HAP-1 (cell line): ENCODE measurements around the gene RPS24.

Experiments used
- DNase-seq, 2 experiments: peaks; one replicate each; pipeline ENCODE4 v3.0.0-alpha.2; 2016 to 2020; ENCODE audit warnings: low spot score in 2 of 2
- H3K27me3 ChIP-seq: fragments of 250-450 bp; sonication (Bioruptor Pico); 2 replicates; pipeline ENCODE4 v1.5.1; 2020; ENCODE audit warnings: low read depth, mild to moderate bottlenecking, moderate library complexity
- H3K36me3 ChIP-seq: fragments of 250-450 bp; sonication (Bioruptor Pico); replicated peaks from 2 replicates; pipeline ENCODE4 v1.5.1; 2020; ENCODE audit warnings: mild to moderate bottlenecking
- H3K4me1 ChIP-seq: fragments of 250-450 bp; sonication (Bioruptor Pico); 2 replicates; pipeline ENCODE4 v1.5.1; 2020; ENCODE audit warnings: mild to moderate bottlenecking
- H3K4me3 ChIP-seq: fragments of 250-450 bp; sonication (Bioruptor Pico); 2 replicates; pipeline ENCODE4 v1.5.1; 2020; ENCODE audit warnings: mild to moderate bottlenecking, moderate library complexity
- H3K9me3 ChIP-seq: fragments of 250-450 bp; sonication (Bioruptor Pico); 2 replicates; pipeline ENCODE4 v1.5.1; 2020; ENCODE audit warnings: mild to moderate bottlenecking, moderate library complexity
- in situ Hi-C: fragments of 300-500 bp; cut with MboI; formaldehyde crosslinking; loops from 3 replicates; pipeline ENCODE4 v1.14.3; 2020; ENCODE audit warnings: low sequenced_read_pairs, inconsistent platforms, mixed read lengths

Gene RPS24

DNA sequence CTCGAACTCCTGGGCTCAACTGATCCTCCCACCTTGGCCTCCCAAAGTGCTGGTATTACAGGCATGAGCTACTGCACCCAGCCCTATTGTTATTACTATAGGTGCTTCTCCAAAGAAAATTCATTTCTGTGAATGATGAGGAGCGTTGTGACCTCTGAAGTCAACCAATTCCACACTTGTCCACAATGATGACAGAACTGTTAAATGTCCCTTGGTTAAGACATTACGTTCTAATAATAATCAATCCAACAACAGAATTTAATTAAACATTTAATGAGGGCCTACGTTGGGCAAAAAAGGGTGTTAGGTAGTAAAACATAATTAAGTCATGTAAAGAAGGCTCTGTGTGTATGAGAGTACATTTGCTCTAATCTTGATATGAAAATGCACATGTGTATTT, 22.6 kb upstream of the RPS24 start:
- Histone ChIP-seq H3K36me3 (peaks cover 81% of the 10 kb centered on the region), H3K4me3 (no peak overlapping the region), H3K27me3 (no peaks in the 10 kb centered on the region), H3K9me3 (no peaks in the 10 kb centered on the region), H3K4me1 (no peaks in the 10 kb centered on the region)
- in situ Hi-C loops, result no loop called here
- DNase-seq, result no peak

DNA sequence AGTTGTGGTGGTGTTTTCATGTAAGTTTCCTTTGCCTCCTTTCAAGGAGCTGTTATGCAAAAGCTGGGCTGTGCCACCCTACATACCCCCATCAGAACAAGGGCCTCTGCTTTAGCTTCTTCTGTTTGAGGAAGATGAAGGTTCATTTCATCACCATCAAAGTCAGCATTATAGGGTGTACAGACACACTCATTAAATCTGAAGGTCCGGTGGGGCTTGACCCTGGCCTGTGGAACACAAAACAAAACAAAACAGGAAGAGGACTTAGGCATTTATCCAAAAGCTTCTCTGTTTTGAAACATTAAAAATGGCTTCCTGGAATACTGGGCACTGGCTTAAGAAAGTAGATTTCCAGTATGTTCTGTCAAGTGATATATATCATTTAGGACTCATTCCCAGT, 20.1 kb upstream of the RPS24 start:
- Histone ChIP-seq H3K36me3 (peaks cover 86% of the 10 kb centered on the region), H3K27me3 (no peaks in the 10 kb centered on the region), H3K4me3 (no peak overlapping the region), H3K9me3 (no peaks in the 10 kb centered on the region), H3K4me1 (no peaks in the 10 kb centered on the region)
- in situ Hi-C loops, result no loop called here
- DNase-seq, result no peak

DNA sequence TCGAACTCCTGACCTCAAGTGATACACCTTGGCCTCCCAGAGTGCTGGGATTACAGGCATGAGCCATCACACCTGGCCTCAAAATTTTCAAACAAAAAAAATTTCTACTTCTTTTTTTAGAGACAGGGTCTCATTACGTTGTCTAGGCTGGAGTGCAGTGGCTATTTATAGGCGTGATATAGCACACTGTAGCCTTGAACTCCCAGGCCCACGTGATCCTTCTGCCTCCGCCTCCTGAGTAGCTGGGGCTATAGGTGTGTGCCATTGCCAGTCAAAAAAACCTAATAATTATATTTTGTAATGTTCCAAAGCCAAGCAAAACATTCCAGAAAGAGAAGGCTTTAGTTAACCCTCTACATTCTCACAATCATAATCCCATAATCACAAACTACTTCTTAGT, 18.1 kb upstream of the RPS24 start:
- no peak overlapping the region for H3K4me3 ChIP-seq
- in situ Hi-C loops, result no loop called here
- peaks cover 83% of the 10 kb centered on the region for H3K36me3 ChIP-seq
- no peaks in the 10 kb centered on the region for H3K4me1 ChIP-seq
- H3K9me3 ChIP-seq, result no peaks in the 10 kb centered on the region
- peak in 1 of 2 experiments; percentile 48 for DNase-seq
- H3K27me3 ChIP-seq, result no peaks in the 10 kb centered on the region

DNA sequence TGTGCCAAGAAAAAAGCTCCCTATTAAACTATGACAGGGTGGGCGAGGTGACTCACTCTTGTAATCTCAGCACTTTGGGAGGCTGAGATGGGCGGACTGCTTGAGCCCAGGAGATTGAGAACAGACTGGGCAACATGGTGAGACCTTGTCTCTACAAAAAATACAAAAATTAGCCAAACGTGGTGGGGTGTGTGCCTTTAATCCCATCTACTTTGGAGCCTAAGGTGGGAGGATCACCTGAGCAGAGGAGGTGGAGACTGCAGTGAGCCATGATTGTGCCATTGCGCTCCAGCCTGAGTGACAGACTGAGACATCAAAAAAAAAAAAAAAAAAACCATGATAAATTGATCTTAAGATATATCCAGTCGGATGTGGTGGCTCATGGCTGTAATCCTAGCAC, 15.8 kb upstream of the RPS24 start:
- no peak for DNase-seq
- in situ Hi-C loops, result no loop called here
- H3K9me3 ChIP-seq, result no peaks in the 10 kb centered on the region
- H3K36me3 ChIP-seq, result peaks cover 85% of the 10 kb centered on the region
- no peaks in the 10 kb centered on the region for H3K4me1 ChIP-seq
- no peaks in the 10 kb centered on the region for H3K27me3 ChIP-seq
- H3K4me3 ChIP-seq, result no peak overlapping the region

DNA sequence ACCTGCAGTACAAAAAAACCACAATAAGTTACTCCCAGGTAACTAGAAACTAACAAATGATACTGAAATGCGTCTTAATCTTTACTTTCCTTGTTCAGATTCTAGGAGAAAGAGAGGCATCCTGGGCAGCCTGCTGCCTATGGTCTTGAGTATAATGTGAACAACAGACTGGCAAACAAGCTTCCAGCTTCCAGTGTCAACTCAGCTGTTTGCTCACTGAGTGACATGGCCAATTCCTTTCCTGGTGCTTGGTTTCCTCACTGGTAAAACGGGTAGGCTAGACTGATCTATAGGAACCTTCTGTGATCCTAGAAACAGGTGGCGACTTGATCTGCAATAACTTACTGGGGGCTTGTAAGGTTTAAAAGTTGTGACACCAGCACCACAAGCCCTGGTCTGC, 14.4 kb upstream of the RPS24 start:
- Histone ChIP-seq H3K27me3 (no peaks in the 10 kb centered on the region), H3K9me3 (no peaks in the 10 kb centered on the region), H3K4me1 (no peaks in the 10 kb centered on the region), H3K36me3 (peaks cover 85% of the 10 kb centered on the region), H3K4me3 (no peak overlapping the region)
- DNase-seq, result no peak
- in situ Hi-C loops, result no loop called here

DNA sequence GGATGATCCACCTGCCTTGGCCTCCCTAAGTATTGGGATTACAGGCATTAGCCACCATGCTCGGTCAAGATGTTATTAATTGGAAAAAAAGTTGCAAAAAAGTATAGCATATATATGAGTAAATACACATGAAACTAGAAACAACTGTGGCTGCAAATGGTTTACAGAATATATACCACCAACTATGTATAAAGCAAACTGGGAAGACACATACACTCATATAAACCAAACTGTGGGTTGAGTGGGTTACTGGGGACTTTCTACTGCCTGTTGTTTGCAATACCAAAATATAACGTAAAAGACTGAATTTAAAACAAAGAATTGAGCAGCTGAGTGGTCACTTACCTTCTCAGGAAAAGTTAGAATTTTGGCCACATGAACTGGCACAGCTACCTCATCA, 12.5 kb upstream of the RPS24 start:
- H3K9me3 ChIP-seq, result no peaks in the 10 kb centered on the region
- no peak for DNase-seq
- peaks cover 90% of the 10 kb centered on the region for H3K36me3 ChIP-seq
- in situ Hi-C loops, result no loop called here
- H3K27me3 ChIP-seq, result no peaks in the 10 kb centered on the region
- no peaks in the 10 kb centered on the region for H3K4me1 ChIP-seq
- H3K4me3 ChIP-seq, result no peak overlapping the region

DNA sequence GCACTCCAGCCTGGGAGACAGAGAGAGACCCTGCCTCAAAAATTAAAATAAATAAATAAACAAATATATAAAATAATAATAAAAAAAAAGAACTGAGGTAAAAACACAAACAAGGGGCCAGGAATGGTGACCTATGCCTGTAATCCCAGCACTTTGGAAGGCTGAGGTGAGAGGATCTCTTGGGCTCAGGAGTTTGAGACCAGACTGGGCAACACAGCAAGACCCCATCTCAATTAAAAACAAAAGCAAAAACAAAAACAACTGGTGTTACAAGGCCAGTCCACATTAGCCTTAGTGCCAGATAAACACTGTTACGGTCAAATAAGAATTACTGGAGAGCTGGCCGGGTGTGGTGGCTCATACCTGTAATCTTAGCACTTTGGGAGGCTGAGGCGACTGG, 9.9 kb upstream of the RPS24 start:
- H3K27me3 ChIP-seq, result no peaks in the 10 kb centered on the region
- peaks cover 72% of the 10 kb centered on the region for H3K36me3 ChIP-seq
- peaks cover 5% of the 10 kb centered on the region for H3K4me1 ChIP-seq
- no peak for DNase-seq
- H3K9me3 ChIP-seq, result no peaks in the 10 kb centered on the region
- H3K4me3 ChIP-seq, result no peak overlapping the region
- in situ Hi-C loops, result no loop called here

DNA sequence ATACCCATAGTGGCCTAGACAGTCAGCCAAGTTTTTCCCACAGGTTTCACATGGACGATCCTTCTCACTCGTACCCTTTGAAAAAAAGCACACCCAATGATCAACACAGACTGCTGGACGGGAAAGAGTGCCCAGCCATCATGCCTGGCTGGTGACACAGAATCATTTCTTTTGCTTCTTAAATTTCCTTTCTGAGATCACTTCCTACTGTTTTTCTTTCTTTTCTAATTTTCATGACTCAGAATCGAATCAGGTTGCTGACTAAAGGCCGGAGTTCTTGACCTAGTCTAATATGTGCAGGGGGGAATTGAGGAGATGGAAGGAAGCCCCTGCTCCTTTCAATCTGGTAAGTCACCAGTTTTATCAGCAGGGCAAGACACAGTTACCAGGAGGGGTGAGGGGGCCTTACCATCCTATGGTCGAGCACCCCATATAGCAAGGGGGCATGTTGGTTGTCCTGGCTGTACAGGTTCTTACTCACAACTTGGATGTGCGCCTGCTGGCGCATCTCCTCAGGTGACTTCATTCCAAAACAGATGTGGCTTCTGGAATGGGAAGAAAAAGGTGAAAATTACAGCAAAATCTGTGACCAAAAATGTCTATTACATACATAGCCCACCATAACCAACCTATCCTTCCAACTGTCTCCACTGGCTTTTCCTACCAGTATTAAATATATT, 7.8 kb upstream of the RPS24 start:
- DNase-seq, result no peak
- in situ Hi-C loops, result loop anchor here (25.0 kb wide), 1 partner anchor 1061 kb away; no protein-coding TSS in a partner anchor
- Histone ChIP-seq H3K27me3 (no peaks in the 10 kb centered on the region), H3K4me1 (peaks cover 10% of the 10 kb centered on the region), H3K36me3 (peaks cover 63% of the 10 kb centered on the region), H3K9me3 (peaks cover 2% of the 10 kb centered on the region; the same call in 1 of the 2 replicates), H3K4me3 (no peak overlapping the region)

DNA sequence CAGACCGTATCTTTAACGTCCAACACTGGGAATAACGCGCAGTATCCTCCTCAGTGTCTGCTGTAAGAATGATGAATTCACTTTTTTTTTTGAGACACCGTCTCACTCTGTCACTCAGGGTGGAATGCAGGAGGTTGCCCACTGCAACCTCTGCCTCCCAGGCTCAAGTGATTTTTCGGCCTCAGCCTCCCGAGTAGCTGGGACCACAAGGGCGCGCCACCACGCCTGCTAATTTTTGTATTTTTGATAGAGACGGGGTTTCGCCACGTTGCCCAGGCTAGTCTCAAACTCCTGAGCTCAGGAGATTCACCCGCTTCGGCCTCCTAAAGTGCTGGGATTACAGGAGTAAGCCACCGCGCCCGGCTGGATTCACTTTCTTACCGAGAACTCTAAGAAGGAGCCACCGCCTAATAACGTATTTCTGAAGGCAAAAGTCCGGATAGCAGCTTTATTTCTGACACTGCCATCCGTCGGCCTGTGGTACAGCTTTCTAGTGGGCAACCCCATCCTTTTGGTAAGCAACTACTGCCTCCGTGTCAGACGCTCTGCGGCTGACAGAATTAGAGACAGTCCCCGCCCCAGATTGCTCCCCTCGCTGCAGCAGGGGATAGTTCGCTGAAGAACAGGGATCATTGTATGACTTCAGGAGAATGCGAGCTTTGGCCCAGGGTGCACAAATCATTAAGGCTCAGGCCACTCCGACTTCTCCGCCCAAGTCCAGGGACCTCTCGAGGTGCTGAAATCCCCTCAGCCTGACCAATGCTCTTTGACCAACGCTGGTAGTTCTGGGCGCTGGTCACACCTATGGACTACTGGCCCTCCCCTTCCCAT, 5.0 kb upstream of the RPS24 start:
- peaks cover 35% of the 10 kb centered on the region for H3K36me3 ChIP-seq
- DNase-seq, result no peak
- H3K9me3 ChIP-seq, result peaks cover 2% of the 10 kb centered on the region; the same call in 1 of the 2 replicates
- H3K4me1 ChIP-seq, result peaks cover 12% of the 10 kb centered on the region
- in situ Hi-C loops, result loop anchor here (25.0 kb wide), 1 partner anchor 1059 kb away; no protein-coding TSS in a partner anchor
- peak overlapping the region; percentile 98 for H3K4me3 ChIP-seq
- no peaks in the 10 kb centered on the region for H3K27me3 ChIP-seq

DNA sequence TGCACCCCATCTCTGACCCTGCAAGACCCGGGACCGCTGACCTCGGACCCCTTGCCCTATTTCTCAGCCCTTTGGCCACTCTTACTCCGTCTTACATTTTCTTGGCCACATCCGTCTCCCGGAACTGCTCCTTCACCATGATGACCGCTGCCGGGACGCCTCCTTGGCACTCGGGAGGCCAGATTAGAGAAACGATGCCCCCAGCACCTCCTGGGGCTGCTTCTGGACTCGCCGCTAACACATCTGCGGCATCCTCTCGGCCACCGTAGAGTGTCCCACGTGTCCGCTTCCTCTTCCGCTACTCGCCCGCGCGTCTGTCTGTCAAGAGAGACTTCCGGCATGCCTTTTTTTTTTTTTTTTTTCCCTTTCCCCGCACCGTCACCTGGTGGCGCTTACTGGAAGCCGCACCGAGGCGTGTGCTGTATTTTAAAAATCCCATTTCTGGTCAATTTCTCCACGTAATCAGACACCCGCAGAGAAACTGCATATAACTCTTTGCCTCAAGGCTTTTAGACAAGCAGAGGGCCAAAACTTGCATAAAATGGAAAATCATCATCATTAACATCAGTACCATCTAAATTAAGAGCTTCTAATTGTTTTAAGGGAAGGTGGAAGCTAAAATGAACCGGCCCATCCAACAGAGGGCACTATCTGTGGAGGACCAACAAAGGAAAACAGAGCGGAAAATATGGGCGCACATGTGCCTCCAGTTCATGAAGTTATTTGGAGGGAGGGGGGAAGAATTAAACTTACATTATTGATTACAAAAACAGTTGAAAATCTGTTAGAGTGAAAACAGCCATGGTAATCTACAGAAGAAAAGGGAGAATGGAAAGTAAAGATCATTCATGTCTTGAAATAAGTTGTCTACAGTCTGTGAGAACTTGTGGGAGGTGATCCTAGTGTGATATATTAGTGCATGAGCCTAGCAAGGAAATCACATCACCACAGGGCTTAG, 4.1 kb upstream of the RPS24 start, which contains the start of gene POLR3A:
POLR3A (minus strand) TSS at position 247 of the 958 bp plus-strand sequence; CDS start at position 139, 108 bp downstream.
- Histone ChIP-seq H3K27me3 (no peaks in the 10 kb centered on the region), H3K4me3 (peak within 1 kb of the TSS; percentile 98), H3K9me3 (peaks cover 2% of the 10 kb centered on the region; the same call in 1 of the 2 replicates), H3K36me3 (peaks cover 29% of the 10 kb centered on the region), H3K4me1 (peaks cover 12% of the 10 kb centered on the region)
- in situ Hi-C loops, result loop anchor here (25.0 kb wide), 1 partner anchor 1058 kb away; no protein-coding TSS in a partner anchor
- DNase-seq, result peak; percentile 85 to 95

DNA sequence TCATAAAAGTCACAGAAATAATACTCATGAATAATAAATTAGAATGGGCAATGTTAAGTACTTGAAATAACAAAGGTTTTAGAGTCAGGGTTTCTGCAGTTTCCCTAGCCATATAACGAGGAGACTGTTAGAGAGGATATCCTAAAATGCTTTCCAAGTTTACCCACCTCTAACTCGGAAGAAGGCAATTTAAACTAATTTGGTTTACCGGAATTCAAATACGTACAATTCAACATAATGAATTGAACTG, 351 bp upstream of the RPS24 start:
- in situ Hi-C loops, result loop anchor here (25.0 kb wide), 1 partner anchor 1054 kb away; no protein-coding TSS in a partner anchor
- peaks cover 44% of the 10 kb centered on the region for H3K36me3 ChIP-seq
- DNase-seq, result no peak
- peak overlapping the region; percentile 94 for H3K4me3 ChIP-seq
- peaks cover 33% of the 10 kb centered on the region for H3K4me1 ChIP-seq
- no peaks in the 10 kb centered on the region for H3K27me3 ChIP-seq
- peaks cover 2% of the 10 kb centered on the region; the same call in 1 of the 2 replicates for H3K9me3 ChIP-seq

DNA sequence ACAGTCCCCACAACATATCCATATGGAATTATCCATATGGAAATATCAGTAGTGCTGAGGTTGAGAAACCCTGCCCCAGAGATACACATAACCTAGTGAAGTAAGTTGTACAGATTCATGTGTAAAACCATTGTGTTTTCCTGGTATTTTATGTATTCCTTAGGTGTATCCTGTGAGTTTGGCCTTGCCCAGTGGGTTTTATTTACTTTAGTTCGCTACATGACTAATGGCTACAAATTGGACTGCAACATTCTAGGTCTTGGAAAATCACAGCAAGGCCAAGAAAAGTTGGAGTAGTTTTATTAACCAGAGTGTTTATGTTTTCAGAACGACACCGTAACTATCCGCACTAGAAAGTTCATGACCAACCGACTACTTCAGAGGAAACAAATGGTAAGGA, 1.4 kb downstream of the RPS24 start:
- H3K4me3 ChIP-seq, result peak overlapping the region; percentile 94
- H3K36me3 ChIP-seq, result peaks cover 58% of the 10 kb centered on the region
- H3K4me1 ChIP-seq, result peaks cover 40% of the 10 kb centered on the region

DNA sequence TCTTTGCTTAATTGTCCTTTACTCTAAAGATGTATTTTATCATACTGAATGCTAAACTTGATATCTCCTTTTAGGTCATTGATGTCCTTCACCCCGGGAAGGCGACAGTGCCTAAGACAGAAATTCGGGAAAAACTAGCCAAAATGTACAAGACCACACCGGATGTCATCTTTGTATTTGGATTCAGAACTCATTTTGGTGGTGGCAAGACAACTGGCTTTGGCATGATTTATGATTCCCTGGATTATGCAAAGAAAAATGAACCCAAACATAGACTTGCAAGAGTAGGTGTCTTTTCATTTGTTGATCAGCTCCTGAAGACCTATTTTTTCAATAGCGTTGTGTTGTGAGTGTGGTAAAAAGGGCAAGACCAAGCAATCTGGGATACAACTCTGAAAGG, 1.8 kb downstream of the RPS24 start:
- Histone ChIP-seq H3K27me3 (no peaks in the 10 kb centered on the region), H3K4me3 (peak overlapping the region; percentile 94), H3K36me3 (peaks cover 62% of the 10 kb centered on the region), H3K4me1 (peaks cover 38% of the 10 kb centered on the region), H3K9me3 (no peaks in the 10 kb centered on the region)
- no peak for DNase-seq
- in situ Hi-C loops, result loop anchor here (25.0 kb wide), 1 partner anchor 1052 kb away; no protein-coding TSS in a partner anchor

More for the DNA sequence above, 1.4 kb downstream of the RPS24 start:
- Histone ChIP-seq H3K27me3 (no peaks in the 10 kb centered on the region), H3K9me3 (no peaks in the 10 kb centered on the region)
- in situ Hi-C loops, result loop anchor here (25.0 kb wide), 1 partner anchor 1052 kb away; no protein-coding TSS in a partner anchor
- DNase-seq, result no peak
